Activated CD4-positive, alpha-beta T cell treated with anti-CD3 and anti-CD28 coated beads, Interleukin-2, amount 50 U/mL, for 16 hours (primary cell): ENCODE data around the gene PMPCA.

ENCODE experiments used
- DNase-seq: peaks from one replicate; pipeline ENCODE4 v3.0.0-alpha.2; 2020

PMPCA gene

GRCh38 chr9:136374183-136374575, 36.3 kb upstream of the PMPCA start:
- DNase-seq: no peak

- DNase-seq: no peak
Observed at GRCh38 chr9:136375096-136375495, 35.4 kb upstream of the PMPCA start.

- DNase-seq: no peak
Observed at GRCh38 chr9:136376457-136376856, 34.0 kb upstream of the PMPCA start.

GRCh38 chr9:136377341-136378169, 32.9 kb upstream of the PMPCA start:
- no peak for DNase-seq

GRCh38 chr9:136378170-136379002, 32.1 kb upstream of the PMPCA start:
- no peak for DNase-seq

- DNase-seq: no peak
Observed at GRCh38 chr9:136379003-136379287, 31.5 kb upstream of the PMPCA start.

- DNase-seq: no peak
Observed at GRCh38 chr9:136379401-136379800, 31.1 kb upstream of the PMPCA start.

- no peak for DNase-seq
Observed at GRCh38 chr9:136379891-136380290, 30.6 kb upstream of the PMPCA start.

- DNase-seq: no peak
Observed at GRCh38 chr9:136380381-136380780, 30.1 kb upstream of the PMPCA start.

GRCh38 chr9:136381311-136381710, 29.1 kb upstream of the PMPCA start:
- no peak for DNase-seq

- no peak for DNase-seq
Observed at GRCh38 chr9:136381966-136382513, 28.4 kb upstream of the PMPCA start.

GRCh38 chr9:136383436-136383835, 27.0 kb upstream of the PMPCA start:
- no peak for DNase-seq

GRCh38 chr9:136385015-136385414, 25.4 kb upstream of the PMPCA start:
- no peak for DNase-seq

GRCh38 chr9:136386018-136386417, 24.4 kb upstream of the PMPCA start:
- peak; percentile 32 for DNase-seq

GRCh38 chr9:136387217-136387616, 23.2 kb upstream of the PMPCA start:
- no peak for DNase-seq

GRCh38 chr9:136389396-136389795, 21.1 kb upstream of the PMPCA start:
- DNase-seq: no peak

- no peak for DNase-seq
Observed at GRCh38 chr9:136391737-136392537, 18.5 kb upstream of the PMPCA start.

- DNase-seq: no peak
Observed at GRCh38 chr9:136392538-136393449, 17.7 kb upstream of the PMPCA start.

GRCh38 chr9:136393531-136393930, 16.9 kb upstream of the PMPCA start:
- no peak for DNase-seq

- DNase-seq: no peak
Observed at GRCh38 chr9:136394312-136395019, 16.0 kb upstream of the PMPCA start.

- no peak for DNase-seq
Observed at GRCh38 chr9:136395020-136395340, 15.5 kb upstream of the PMPCA start.
